Glutamatergic neuron (in vitro differentiated cells): ENCODE results near the gene OR14I1. TPM values are rescaled to one million over a fixed set of nuclear protein-coding genes. Genes with fewer than 3 reads are reported as not detected.

ENCODE experiments used
- DNase-seq: peaks from one replicate; pipeline ENCODE4 v3.0.0; 2022
- H3K27ac Mint-ChIP-seq: one replicate; pipeline ENCODE4 v1.8.0; 2020; ENCODE audit warnings: mild to moderate bottlenecking, mixed read lengths, inconsistent platforms; ENCODE audit not compliant: unreplicated experiment
- H3K27me3 Mint-ChIP-seq: one replicate; pipeline ENCODE4 v1.8.0; 2020; ENCODE audit warnings: mild to moderate bottlenecking, moderate library complexity, mixed read lengths, inconsistent platforms; ENCODE audit not compliant: unreplicated experiment
- H3K36me3 Mint-ChIP-seq: one replicate; pipeline ENCODE4 v1.8.0; 2020; ENCODE audit warnings: mild to moderate bottlenecking, mixed read lengths, inconsistent platforms; ENCODE audit not compliant: unreplicated experiment
- H3K4me1 Mint-ChIP-seq: one replicate; pipeline ENCODE4 v1.8.0; 2020; ENCODE audit warnings: mild to moderate bottlenecking, low read depth, mixed read lengths, inconsistent platforms; ENCODE audit not compliant: unreplicated experiment
- H3K4me3 Mint-ChIP-seq: one replicate; pipeline ENCODE4 v1.8.0; 2020; ENCODE audit warnings: mild to moderate bottlenecking, mixed read lengths, inconsistent platforms; ENCODE audit not compliant: unreplicated experiment
- H3K9me3 Mint-ChIP-seq: one replicate; pipeline ENCODE4 v1.8.0; 2020; ENCODE audit warnings: mild to moderate bottlenecking, moderate library complexity, mixed read lengths, inconsistent platforms; ENCODE audit not compliant: unreplicated experiment
- CTCF ChIP-seq: fragments of 200-600 bp; sonication (generic); IDR thresholded peaks from one replicate; pipeline ENCODE4 v1.5.0; 2021; ENCODE audit not compliant: partially characterized antibody, unreplicated experiment
- total RNA-seq: library from RNA; stranded (reverse); fragmentation: NEBNext Ultra II Directional; extraction: Animal tissue kit (Norgen Biotek cat#: 25700); gene quantifications from one replicate; pipeline ENCODE4 v1.2.1, GENCODE V29; 2021; ENCODE audit not compliant: unreplicated experiment

OR14I1 gene
- total RNA-seq, 1 donor from 2014 or later = not detected

GRCh38 chr1:248730507-248731335, 28.2 kb upstream of the OR14I1 start:
- Mint-ChIP-seq H3K27me3 (no peaks in the 10 kb centered on the region), H3K36me3 (no peaks in the 10 kb centered on the region), H3K4me3 (no peak overlapping the region), H3K4me1 (no peaks in the 10 kb centered on the region), H3K27ac (no peak overlapping the region), H3K9me3 (peaks cover 14% of the 10 kb centered on the region)
- no peak for DNase-seq
- TF ChIP-seq CTCF = no peak

DNA sequence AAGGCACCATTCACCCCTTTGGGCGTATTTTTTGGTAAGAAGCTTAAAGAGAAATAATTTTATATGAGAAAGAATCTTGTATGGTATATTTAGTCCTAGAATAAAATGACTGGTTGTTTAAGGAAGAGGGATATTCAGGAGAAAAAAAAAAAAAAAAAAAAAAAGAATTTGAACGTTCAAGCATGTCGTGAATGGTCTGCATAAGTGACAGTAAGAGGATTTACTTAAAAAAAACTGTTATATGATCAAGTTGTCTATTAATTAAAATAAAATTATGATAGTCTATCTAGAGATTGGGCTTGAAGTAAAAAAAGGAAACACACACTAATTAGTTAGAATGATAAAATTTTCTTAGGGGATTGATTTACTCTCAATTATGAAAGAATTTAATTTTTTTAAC, 11.7 kb upstream of the OR14I1 start:
- peaks cover 4% of the 10 kb centered on the region for H3K36me3 Mint-ChIP-seq
- TF ChIP-seq CTCF = no peak
- peaks cover under 1% of the 10 kb centered on the region for H3K27me3 Mint-ChIP-seq
- H3K4me3 Mint-ChIP-seq = no peak overlapping the region
- DNase-seq = no peak
- H3K4me1 Mint-ChIP-seq = no peaks in the 10 kb centered on the region
- no peak overlapping the region for H3K27ac Mint-ChIP-seq
- peaks cover 6% of the 10 kb centered on the region for H3K9me3 Mint-ChIP-seq

DNA sequence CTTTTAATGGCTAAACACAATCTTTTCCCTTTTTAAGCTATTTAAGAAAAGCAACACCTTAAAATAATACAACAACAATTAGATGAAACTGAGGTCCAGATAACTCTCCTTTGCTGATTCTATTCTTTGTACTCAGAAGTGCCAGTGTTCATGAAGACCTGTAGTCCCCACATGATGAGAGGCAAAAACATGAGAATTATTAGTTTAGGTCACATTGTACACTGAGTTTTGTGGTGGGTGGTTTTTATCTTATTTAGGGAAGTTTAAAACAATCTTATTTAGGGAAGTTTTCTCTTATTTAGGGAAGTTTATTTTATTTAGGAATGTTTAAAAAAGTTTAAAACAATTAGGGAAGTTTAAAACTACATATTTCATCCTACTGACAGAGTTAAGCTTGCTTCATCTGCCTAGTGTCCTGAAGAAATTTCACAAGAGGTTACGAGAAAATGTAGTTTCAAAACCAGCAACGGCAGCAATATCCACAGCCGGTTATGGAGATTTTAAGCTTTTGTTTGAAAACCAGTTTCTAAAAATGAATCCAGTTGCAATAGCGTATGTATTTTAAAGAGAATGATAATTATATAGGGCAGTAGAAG, 7.8 kb upstream of the OR14I1 start:
- no peak for DNase-seq
- Mint-ChIP-seq H3K4me1 (no peaks in the 10 kb centered on the region), H3K27ac (no peak overlapping the region), H3K9me3 (peaks cover 8% of the 10 kb centered on the region), H3K36me3 (peaks cover 11% of the 10 kb centered on the region), H3K4me3 (no peak overlapping the region), H3K27me3 (no peaks in the 10 kb centered on the region)
- no peak for TF ChIP-seq CTCF

GRCh38 chr1:248704606-248705005, 2.0 kb upstream of the OR14I1 start:
- Mint-ChIP-seq H3K36me3 (peaks cover 15% of the 10 kb centered on the region), H3K27me3 (no peaks in the 10 kb centered on the region), H3K27ac (no peak overlapping the region), H3K4me3 (no peak overlapping the region), H3K9me3 (peaks cover 4% of the 10 kb centered on the region), H3K4me1 (no peaks in the 10 kb centered on the region)
- TF ChIP-seq CTCF = no peak
- DNase-seq = no peak

GRCh38 chr1:248703674-248704073, 1.1 kb upstream of the OR14I1 start:
- Mint-ChIP-seq H3K9me3 (peaks cover 4% of the 10 kb centered on the region), H3K27ac (no peak overlapping the region)
- no peak for TF ChIP-seq CTCF

More at GRCh38 chr1:248703674-248704073, 1.1 kb upstream of the OR14I1 start:
- peaks cover 15% of the 10 kb centered on the region for H3K36me3 Mint-ChIP-seq
- DNase-seq = no peak
- H3K27me3 Mint-ChIP-seq = no peaks in the 10 kb centered on the region
- no peak overlapping the region for H3K4me3 Mint-ChIP-seq
- H3K4me1 Mint-ChIP-seq = no peaks in the 10 kb centered on the region
